Activated CD4-positive, alpha-beta memory T cell treated with anti-CD3 and anti-CD28 coated beads, Interleukin-2, amount 10 ng/mL, durations not matched to agents 7 days and 5 days (primary cell): ENCODE results near the gene IL17REL. TPM values are rescaled to one million over a fixed set of nuclear protein-coding genes. Genes with fewer than 3 reads are reported as not detected.

Experiments
- CTCF ChIA-PET: fragments of 350-600 bp; sonication (Branson Sonifier 250); formaldehyde crosslinking; loops from one replicate; lab custom pipeline; 2021; ENCODE audit warnings: antibody characterized with exemption, inconsistent platforms; lab: Charles Lee
- POLR2A ChIA-PET: fragments of 350-600 bp; sonication (Branson Sonifier 250); formaldehyde crosslinking; loops from one replicate; lab custom pipeline; 2021; ENCODE audit warnings: antibody characterized with exemption; lab: Charles Lee
- DNase-seq: peaks from one replicate; pipeline ENCODE4 v3.0.0-alpha.2; 2020
- H3K27ac Mint-ChIP-seq: one replicate; pipeline ENCODE4 v1.8.0; 2021; ENCODE audit warnings: mild to moderate bottlenecking, mixed read lengths
- H3K27me3 Mint-ChIP-seq: one replicate; pipeline ENCODE4 v1.8.0; 2021; ENCODE audit warnings: mixed read lengths
- H3K36me3 Mint-ChIP-seq: one replicate; pipeline ENCODE4 v1.8.0; 2021; ENCODE audit warnings: low read depth, mixed read lengths
- H3K4me1 Mint-ChIP-seq: one replicate; pipeline ENCODE4 v1.8.0; 2021; ENCODE audit warnings: mixed read lengths
- H3K4me3 Mint-ChIP-seq: one replicate; pipeline ENCODE4 v1.8.0; 2021; ENCODE audit warnings: mild to moderate bottlenecking, mixed read lengths
- H3K9me3 Mint-ChIP-seq: one replicate; pipeline ENCODE4 v1.8.0; 2021; ENCODE audit warnings: mixed read lengths
- total RNA-seq, 2 experiments: library from RNA; stranded (reverse); gene quantifications; one replicate each; pipeline ENCODE4 v1.2.3, GENCODE V29; 2021

IL17REL gene
- total RNA-seq, 2 experiments from 2014 or later, result not detected

DNA sequence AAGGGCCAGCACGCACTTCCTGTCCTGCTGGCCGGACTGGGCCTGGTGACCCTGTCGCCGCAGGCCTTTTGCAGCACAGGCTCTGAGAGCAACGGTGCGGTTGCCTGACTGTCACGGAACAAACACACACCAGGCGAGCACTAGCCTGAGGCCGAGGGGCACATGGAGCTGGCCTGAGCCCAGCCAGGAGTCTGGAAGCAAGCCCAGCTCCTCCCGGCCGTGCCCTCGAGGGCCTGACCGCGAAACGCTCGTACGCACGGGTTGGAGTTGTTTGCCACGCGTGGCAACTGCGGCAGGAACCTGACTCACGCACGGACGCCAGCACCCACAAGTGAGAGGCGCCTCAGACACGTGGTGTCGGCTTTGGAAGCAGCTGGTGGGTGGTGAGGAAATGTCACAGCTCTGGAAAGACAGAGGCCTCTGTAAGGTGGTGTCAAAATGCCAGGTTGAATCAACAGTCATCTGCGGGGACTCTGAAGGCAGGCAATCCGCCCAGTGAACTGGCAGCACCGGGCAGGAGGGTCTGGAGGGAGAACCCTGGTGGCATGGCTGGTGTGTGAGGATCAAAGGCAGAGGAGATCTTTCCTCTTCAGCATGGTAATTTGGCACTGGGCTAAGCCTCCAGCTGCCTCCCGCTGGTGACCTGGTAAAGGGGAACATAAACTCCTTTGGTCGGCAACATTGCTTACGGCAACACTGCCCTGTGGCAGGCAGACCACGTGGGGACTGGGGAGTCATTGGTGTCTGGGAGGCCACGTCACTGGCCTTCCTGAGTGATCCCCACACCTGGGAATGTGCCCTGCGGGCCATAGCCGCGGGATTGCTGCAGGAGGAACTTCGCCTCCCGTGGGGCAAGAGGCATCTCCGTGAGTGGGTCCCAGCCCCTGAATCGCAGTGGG lies 15.3 kb upstream of the IL17REL start:
- Mint-ChIP-seq H3K27ac (no peak overlapping the region), H3K27me3 (peaks cover 3% of the 10 kb centered on the region), H3K4me3 (no peak overlapping the region), H3K4me1 (peaks cover 13% of the 10 kb centered on the region), H3K36me3 (no peaks in the 10 kb centered on the region), H3K9me3 (no peaks in the 10 kb centered on the region)
- POLR2A ChIA-PET, result interaction anchor here (0.6 to 1.6 kb wide), 2 partner anchors 94 to 102 kb away, joined by 3 to 6 read pairs; no protein-coding TSS in a partner anchor
- peak; percentile 35 for DNase-seq
- CTCF ChIA-PET, result interaction anchor here (0.7 to 1.4 kb wide), 3 partner anchors 95 to 337 kb away, joined by 3 to 4 read pairs (median 3); no protein-coding TSS in a partner anchor

- POLR2A ChIA-PET, result no interaction called here
- Mint-ChIP-seq H3K4me3 (no peak overlapping the region), H3K9me3 (no peaks in the 10 kb centered on the region), H3K27ac (no peak overlapping the region), H3K4me1 (peaks cover 13% of the 10 kb centered on the region), H3K36me3 (no peaks in the 10 kb centered on the region), H3K27me3 (peaks cover 3% of the 10 kb centered on the region)
- CTCF ChIA-PET, result no interaction called here
- DNase-seq, result no peak
These were observed 13.4 kb upstream of the IL17REL start for GRCh38 chr22:50025993-50026392.

- Mint-ChIP-seq H3K36me3 (no peaks in the 10 kb centered on the region), H3K9me3 (no peaks in the 10 kb centered on the region)
These were observed 9.7 kb upstream of the IL17REL start for GRCh38 chr22:50022171-50022819.

DNA sequence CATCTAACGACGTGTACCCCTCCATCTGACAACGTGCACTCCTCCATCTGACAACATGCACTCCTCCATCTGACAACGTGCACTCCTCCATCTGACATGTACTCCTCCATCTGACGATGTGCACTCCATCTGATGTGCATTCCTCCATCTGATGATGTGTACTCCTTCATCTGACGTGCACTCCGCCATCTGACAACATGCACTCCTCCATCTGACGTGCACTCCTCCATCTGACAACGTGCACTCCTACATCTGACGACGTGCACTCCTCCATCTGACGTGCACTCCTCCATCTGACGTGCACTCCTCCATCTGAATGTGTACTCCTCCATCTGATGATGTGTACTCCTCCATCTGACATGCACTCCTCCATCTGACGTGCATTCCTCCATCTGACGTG lies 8.0 kb upstream of the IL17REL start:
- peaks cover 2% of the 10 kb centered on the region for H3K27me3 Mint-ChIP-seq
- H3K27ac Mint-ChIP-seq, result no peak overlapping the region
- POLR2A ChIA-PET, result no interaction called here
- no peaks in the 10 kb centered on the region for H3K9me3 Mint-ChIP-seq
- no peaks in the 10 kb centered on the region for H3K36me3 Mint-ChIP-seq
- no peak for DNase-seq
- CTCF ChIA-PET, result no interaction called here
- no peak overlapping the region for H3K4me3 Mint-ChIP-seq
- peaks cover 36% of the 10 kb centered on the region for H3K4me1 Mint-ChIP-seq

More at GRCh38 chr22:50022171-50022819, 9.7 kb upstream of the IL17REL start:
- POLR2A ChIA-PET, result no interaction called here
- no peak for DNase-seq
- CTCF ChIA-PET, result no interaction called here
- Mint-ChIP-seq H3K4me3 (no peak overlapping the region), H3K27me3 (peaks cover 4% of the 10 kb centered on the region), H3K4me1 (peaks cover 22% of the 10 kb centered on the region), H3K27ac (no peak overlapping the region)

GRCh38 chr22:50019316-50019715 lies 6.8 kb upstream of the IL17REL start:
- peaks cover 36% of the 10 kb centered on the region for H3K4me1 Mint-ChIP-seq
- ChIA-PET POLR2A (no interaction called here), CTCF (interaction anchor here (1.2 kb wide), 1 partner anchor 11 kb away, joined by 3 read pairs; no protein-coding TSS in a partner anchor)
- no peaks in the 10 kb centered on the region for H3K9me3 Mint-ChIP-seq
- H3K27me3 Mint-ChIP-seq, result peaks cover 2% of the 10 kb centered on the region
- DNase-seq, result no peak
- H3K27ac Mint-ChIP-seq, result no peak overlapping the region
- no peak overlapping the region for H3K4me3 Mint-ChIP-seq
- H3K36me3 Mint-ChIP-seq, result no peaks in the 10 kb centered on the region

DNA sequence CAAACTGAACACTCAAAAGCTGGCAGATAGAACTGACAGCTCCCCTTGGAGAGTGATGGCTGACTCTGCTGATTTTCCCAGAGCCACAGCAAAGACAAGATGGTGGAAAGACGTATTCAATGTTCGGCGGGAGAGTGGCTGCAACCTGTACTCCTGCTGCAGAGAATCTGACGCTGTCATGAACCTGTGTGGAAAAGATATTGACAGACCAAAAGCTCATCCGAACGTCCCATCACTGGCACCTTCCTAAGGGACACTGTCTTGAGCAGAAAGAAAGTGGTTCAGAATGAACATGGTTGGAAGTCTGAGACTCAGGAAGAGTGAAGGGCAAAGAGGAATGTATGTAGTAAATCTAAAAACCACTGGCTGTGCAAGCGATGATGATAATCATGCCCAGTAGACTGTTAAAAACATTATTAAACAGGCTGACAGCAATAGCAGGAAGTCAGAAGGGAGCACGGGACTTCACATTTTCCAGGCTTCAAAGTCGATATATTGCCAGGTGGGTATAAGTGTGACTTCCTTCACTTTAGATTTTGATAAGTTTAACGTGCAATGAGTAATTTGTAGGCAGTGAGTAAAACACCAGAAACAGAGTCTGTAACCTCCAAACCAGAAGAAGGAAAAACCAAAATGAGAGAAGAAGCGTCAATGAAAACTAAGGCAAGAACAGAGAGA lies 6.2 kb upstream of the IL17REL start:
- Mint-ChIP-seq H3K9me3 (no peaks in the 10 kb centered on the region), H3K27ac (peak overlapping the region; percentile 25), H3K4me3 (no peak overlapping the region), H3K27me3 (peaks cover 5% of the 10 kb centered on the region), H3K4me1 (peaks cover 40% of the 10 kb centered on the region), H3K36me3 (no peaks in the 10 kb centered on the region)
- ChIA-PET CTCF (interaction anchor here (0.9 to 1.4 kb wide), 3 partner anchors 12 to 88 kb away, joined by 3 to 4 read pairs (median 4); no protein-coding TSS in a partner anchor), POLR2A (no interaction called here)
- no peak for DNase-seq

- Mint-ChIP-seq H3K4me1 (peaks cover 40% of the 10 kb centered on the region), H3K27ac (peak overlapping the region; percentile 28), H3K27me3 (peaks cover 7% of the 10 kb centered on the region), H3K4me3 (peak overlapping the region; percentile 1), H3K9me3 (no peaks in the 10 kb centered on the region), H3K36me3 (no peaks in the 10 kb centered on the region)
- CTCF ChIA-PET, result interaction anchor here (1.0 to 1.4 kb wide), 2 partner anchors 87 to 250 kb away, joined by 3 to 4 read pairs; no protein-coding TSS in a partner anchor
- no peak for DNase-seq
- POLR2A ChIA-PET, result no interaction called here
These were observed 5.2 kb upstream of the IL17REL start for GRCh38 chr22:50017701-50018224.

DNA sequence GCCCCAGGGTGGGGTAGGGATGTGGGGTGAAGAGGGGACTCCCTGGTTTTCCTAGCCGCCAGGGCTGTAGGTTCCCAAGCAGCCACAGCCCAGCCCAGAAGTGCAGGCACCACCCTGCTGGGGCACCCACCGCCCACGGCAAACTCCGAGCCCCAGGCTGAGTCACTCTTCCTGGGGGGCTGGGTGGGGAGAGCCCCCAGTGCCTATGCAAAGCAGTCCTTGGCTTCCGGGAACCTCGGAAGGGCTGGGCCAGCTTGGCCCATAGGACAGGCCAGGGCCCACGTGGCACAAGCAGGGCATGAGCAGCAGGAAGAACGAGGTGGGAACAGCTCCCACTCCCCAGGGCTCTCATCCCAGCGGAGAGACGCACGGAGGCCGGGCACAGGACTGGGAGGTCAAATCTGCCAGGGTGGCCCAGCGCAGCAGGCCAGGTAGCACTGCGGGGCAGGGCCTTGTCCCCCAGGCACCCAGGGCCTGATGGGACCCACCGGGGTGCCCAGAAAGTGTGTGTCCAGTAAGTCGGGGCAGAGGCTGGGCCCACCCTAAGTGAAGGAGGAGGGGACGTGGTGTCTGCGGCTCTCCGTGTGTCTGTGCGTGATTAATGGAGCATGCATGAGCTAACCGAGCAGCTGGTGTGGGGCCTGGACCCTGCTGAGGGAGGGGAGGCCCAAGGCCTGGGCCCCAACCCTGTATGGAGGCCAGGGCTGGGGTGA lies 4.6 kb upstream of the IL17REL start:
- H3K4me3 Mint-ChIP-seq, result peak overlapping the region; percentile 1
- peak; percentile 60 for DNase-seq
- no peaks in the 10 kb centered on the region for H3K36me3 Mint-ChIP-seq
- H3K4me1 Mint-ChIP-seq, result peaks cover 40% of the 10 kb centered on the region
- H3K27me3 Mint-ChIP-seq, result peaks cover 7% of the 10 kb centered on the region
- H3K27ac Mint-ChIP-seq, result peak overlapping the region; percentile 28
- ChIA-PET CTCF (interaction anchor here (1.0 kb wide), 1 partner anchor 249 kb away, joined by 3 read pairs; no protein-coding TSS in a partner anchor), POLR2A (no interaction called here)
- H3K9me3 Mint-ChIP-seq, result no peaks in the 10 kb centered on the region

DNA sequence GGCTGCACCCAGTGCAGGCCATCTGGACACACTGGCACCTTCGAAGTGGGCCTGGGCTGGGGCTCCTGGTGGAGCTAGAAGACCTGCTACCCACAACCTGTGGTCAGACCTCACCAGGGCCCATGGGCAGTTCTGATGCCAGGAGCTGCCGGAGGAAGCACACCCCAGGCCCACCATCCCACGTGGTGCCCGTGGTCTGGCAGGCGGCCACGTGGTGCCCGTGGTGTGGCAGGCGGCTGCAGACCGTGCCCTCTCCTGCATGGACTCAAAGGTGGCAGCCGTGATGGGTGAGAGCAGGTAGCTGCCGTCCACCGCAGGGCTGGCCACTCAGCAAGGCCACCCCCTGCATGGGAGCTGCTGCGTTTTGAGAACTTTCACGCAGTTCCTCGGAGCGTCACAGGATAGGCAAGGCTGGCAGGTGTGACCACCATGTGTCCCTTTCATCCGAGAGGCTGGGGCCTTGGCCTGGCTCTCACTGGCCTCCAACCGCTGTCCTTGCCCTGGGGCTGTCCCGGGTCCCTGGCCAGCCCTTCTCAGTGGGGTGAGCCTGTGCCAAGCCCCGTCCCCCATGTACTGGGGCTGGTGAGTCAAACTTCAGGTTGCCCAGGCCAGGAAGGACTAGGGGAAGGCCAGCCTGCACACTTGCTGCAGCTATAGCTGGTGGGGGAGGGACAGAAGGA lies 3.9 kb upstream of the IL17REL start:
- CTCF ChIA-PET, result no interaction called here
- Mint-ChIP-seq H3K36me3 (no peaks in the 10 kb centered on the region), H3K4me3 (no peak overlapping the region), H3K27ac (no peak overlapping the region), H3K9me3 (no peaks in the 10 kb centered on the region), H3K27me3 (peaks cover 12% of the 10 kb centered on the region), H3K4me1 (peaks cover 46% of the 10 kb centered on the region)
- POLR2A ChIA-PET, result no interaction called here
- no peak for DNase-seq

- Mint-ChIP-seq H3K4me1 (peaks cover 49% of the 10 kb centered on the region), H3K9me3 (no peaks in the 10 kb centered on the region), H3K27me3 (peaks cover 16% of the 10 kb centered on the region), H3K4me3 (no peak overlapping the region), H3K36me3 (no peaks in the 10 kb centered on the region), H3K27ac (no peak overlapping the region)
- POLR2A ChIA-PET, result no interaction called here
- CTCF ChIA-PET, result no interaction called here
- no peak for DNase-seq
These were observed 3.1 kb upstream of the IL17REL start for GRCh38 chr22:50015451-50016307.
